ENCODE data around the gene IYD. TPM values are rescaled to one million over a fixed set of nuclear protein-coding genes. Genes with fewer than 3 reads are reported as not detected.
"Not testable (repeated sequence)": the region's sequence is repeated elsewhere in the genome, so short reads cannot be mapped to it uniquely, and the experiment has no call there.

Gene IYD
- total RNA-seq, 2 experiments from 2014 or later, result not detected

- H3K4me1 ChIP-seq (ENCODE audit: insufficient read depth, low read length), result no peaks in the 10 kb centered on the region
- no peak overlapping the region for H3K27ac ChIP-seq (ENCODE audit: low read depth in 1 of 2, low read length in 2 of 2)
- POLR2A ChIA-PET, result no interaction called here
- H3K9me3 ChIP-seq (ENCODE audit: control insufficient read depth in 1 of 2, insufficient read depth in 1 of 2, low read length in 2 of 2), result no peaks in the 10 kb centered on the region
- Mint-ChIP-seq H3K27me3 (peaks cover 9% of the 10 kb centered on the region), H3K4me3 (no peak overlapping the region), H3K4me1 (ENCODE audit: low read depth) (no peaks in the 10 kb centered on the region), H3K36me3 (ENCODE audit: low read depth) (no peaks in the 10 kb centered on the region), H3K9me3 (no peaks in the 10 kb centered on the region), H3K27ac (no peak overlapping the region)
- ATAC-seq (ENCODE audit: poor library complexity), result no peak
- no peak for TF ChIP-seq CTCF (IDR thresholded peaks at IDR 0.05)
- CTCF ChIA-PET, result no interaction called here
- no peak overlapping the region for H3K4me3 ChIP-seq (ENCODE audit: low read length)
- peaks cover 0 to 4% of the 10 kb centered on the region in 2 experiments for H3K27me3 ChIP-seq (ENCODE audit: control insufficient read depth in 1 of 2, insufficient read depth in 2 of 2, low read length in 2 of 2)
- intact Hi-C loops (cut with DNase I, micrococcal nuclease), result no loop called here
- DNase-seq, result no peak
- no peaks in the 10 kb centered on the region for H3K36me3 ChIP-seq (ENCODE audit: insufficient read depth, low read length)
These were observed 2.5 kb downstream of the IYD start for GRCh38 chr6:150371356-150371755.

- intact Hi-C loops (cut with DNase I, micrococcal nuclease), result no loop called here
- ChIA-PET CTCF (no interaction called here), POLR2A (no interaction called here)
- no peak for ATAC-seq (ENCODE audit: poor library complexity)
- H3K4me3 Mint-ChIP-seq, result no peak overlapping the region
- no peaks in the 10 kb centered on the region for H3K9me3 Mint-ChIP-seq
- no peak for DNase-seq
- H3K36me3 Mint-ChIP-seq (ENCODE audit: low read depth), result no peaks in the 10 kb centered on the region
- no peaks in the 10 kb centered on the region for H3K36me3 ChIP-seq (ENCODE audit: insufficient read depth, low read length)
- no peaks in the 10 kb centered on the region for H3K9me3 ChIP-seq (ENCODE audit: control insufficient read depth in 1 of 2, insufficient read depth in 1 of 2, low read length in 2 of 2)
- no peak overlapping the region for H3K27ac ChIP-seq (ENCODE audit: low read depth in 1 of 2, low read length in 2 of 2)
- no peak for TF ChIP-seq CTCF (IDR thresholded peaks at IDR 0.05)
- H3K27me3 ChIP-seq (ENCODE audit: control insufficient read depth in 1 of 2, insufficient read depth in 2 of 2, low read length in 2 of 2), result peaks cover 0 to 4% of the 10 kb centered on the region in 2 experiments
- no peaks in the 10 kb centered on the region for H3K4me1 ChIP-seq (ENCODE audit: insufficient read depth, low read length)
- H3K4me1 Mint-ChIP-seq (ENCODE audit: low read depth), result no peaks in the 10 kb centered on the region
- peaks cover 9% of the 10 kb centered on the region for H3K27me3 Mint-ChIP-seq
- H3K4me3 ChIP-seq (ENCODE audit: low read length), result no peak overlapping the region
- no peak overlapping the region for H3K27ac Mint-ChIP-seq
These were observed 3.2 kb downstream of the IYD start for GRCh38 chr6:150372051-150372450.

GRCh38 chr6:150373260-150373701, 4.5 kb downstream of the IYD start:
- H3K27me3 ChIP-seq (ENCODE audit: control insufficient read depth in 1 of 2, insufficient read depth in 2 of 2, low read length in 2 of 2), result peaks cover 0 to 4% of the 10 kb centered on the region in 2 experiments
- H3K4me1 ChIP-seq (ENCODE audit: insufficient read depth, low read length), result no peaks in the 10 kb centered on the region
- ATAC-seq (ENCODE audit: poor library complexity) (no peak), DNase-seq (no peak)
- H3K4me3 Mint-ChIP-seq, result no peak overlapping the region
- H3K36me3 ChIP-seq (ENCODE audit: insufficient read depth, low read length), result no peaks in the 10 kb centered on the region
- CTCF ChIA-PET, result no interaction called here
- POLR2A ChIA-PET, result no interaction called here
- H3K9me3 ChIP-seq (ENCODE audit: control insufficient read depth in 1 of 2, insufficient read depth in 1 of 2, low read length in 2 of 2), result no peaks in the 10 kb centered on the region
- H3K27ac Mint-ChIP-seq, result no peak overlapping the region
- H3K4me3 ChIP-seq (ENCODE audit: low read length), result no peak overlapping the region
- intact Hi-C loops (cut with DNase I, micrococcal nuclease), result no loop called here
- no peaks in the 10 kb centered on the region for H3K36me3 Mint-ChIP-seq (ENCODE audit: low read depth)
- H3K9me3 Mint-ChIP-seq, result no peaks in the 10 kb centered on the region
- TF ChIP-seq CTCF (IDR thresholded peaks at IDR 0.05), result no peak
- peaks cover 9% of the 10 kb centered on the region for H3K27me3 Mint-ChIP-seq
- H3K4me1 Mint-ChIP-seq (ENCODE audit: low read depth), result no peaks in the 10 kb centered on the region
- no peak overlapping the region for H3K27ac ChIP-seq (ENCODE audit: low read depth in 1 of 2, low read length in 2 of 2)

GRCh38 chr6:150374346-150374745, 5.5 kb downstream of the IYD start:
- H3K4me3 Mint-ChIP-seq; H3K36me3 Mint-ChIP-seq (ENCODE audit: low read depth); H3K27ac Mint-ChIP-seq; H3K27ac ChIP-seq (ENCODE audit: low read depth in 1 of 2, low read length in 2 of 2); intact Hi-C loops (cut with DNase I, micrococcal nuclease); H3K4me1 Mint-ChIP-seq (ENCODE audit: low read depth); H3K9me3 ChIP-seq (ENCODE audit: control insufficient read depth in 1 of 2, insufficient read depth in 1 of 2, low read length in 2 of 2); DNase-seq; H3K9me3 Mint-ChIP-seq; POLR2A ChIA-PET; H3K4me3 ChIP-seq (ENCODE audit: low read length); ATAC-seq (ENCODE audit: poor library complexity); H3K36me3 ChIP-seq (ENCODE audit: insufficient read depth, low read length); H3K27me3 ChIP-seq (ENCODE audit: control insufficient read depth in 1 of 2, insufficient read depth in 2 of 2, low read length in 2 of 2); CTCF ChIA-PET; H3K4me1 ChIP-seq (ENCODE audit: insufficient read depth, low read length): not testable (repeated sequence)
- H3K27me3 Mint-ChIP-seq, result peaks cover 15% of the 10 kb centered on the region

Data from CD4-positive, alpha-beta T cell (primary cell).